Hypothalamus (tissue), 51 donors: Measurements from ENCODE around the gene NLRP14.
A peak's percentile ranks its signal among the peaks of the same experiment; 100 is the strongest.

Experiments used
- DNase-seq, 51 donors: peaks; one replicate each; lab custom pipeline; 2025; lab: John Stamatoyannopoulos, UW

NLRP14 gene

DNA sequence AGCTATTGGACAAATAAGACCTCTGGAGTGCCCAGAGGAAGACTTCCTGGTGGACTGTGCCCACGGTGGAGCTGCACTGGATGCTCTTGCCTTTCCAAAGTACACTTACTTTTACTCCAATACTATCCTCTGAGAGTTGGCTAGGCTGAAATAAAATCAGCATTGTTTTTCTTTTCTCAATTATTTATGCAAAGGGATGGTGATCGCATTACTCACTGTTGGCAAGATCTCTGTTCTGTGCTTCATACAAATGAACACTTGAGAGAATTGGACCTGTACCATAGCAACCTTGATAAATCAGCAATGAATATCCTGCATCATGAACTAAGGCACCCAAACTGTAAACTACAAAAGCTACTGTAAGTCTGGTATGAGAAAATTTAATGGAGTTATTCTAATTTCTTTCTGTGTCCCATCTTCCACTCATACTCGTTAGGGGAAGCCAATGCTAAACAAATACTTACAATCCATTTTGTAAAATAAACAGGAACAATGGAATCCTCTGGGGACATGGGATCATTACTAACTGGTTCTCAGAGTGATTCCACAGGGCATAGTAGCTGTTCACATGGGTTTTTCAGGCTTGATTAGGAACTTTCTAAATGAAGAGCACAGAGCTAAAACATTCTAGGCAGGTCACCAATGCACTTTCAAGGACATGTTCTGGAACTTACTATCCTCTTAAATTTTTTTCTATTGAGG lies 26.3 kb downstream of the NLRP14 start:
- no peak for DNase-seq

DNA sequence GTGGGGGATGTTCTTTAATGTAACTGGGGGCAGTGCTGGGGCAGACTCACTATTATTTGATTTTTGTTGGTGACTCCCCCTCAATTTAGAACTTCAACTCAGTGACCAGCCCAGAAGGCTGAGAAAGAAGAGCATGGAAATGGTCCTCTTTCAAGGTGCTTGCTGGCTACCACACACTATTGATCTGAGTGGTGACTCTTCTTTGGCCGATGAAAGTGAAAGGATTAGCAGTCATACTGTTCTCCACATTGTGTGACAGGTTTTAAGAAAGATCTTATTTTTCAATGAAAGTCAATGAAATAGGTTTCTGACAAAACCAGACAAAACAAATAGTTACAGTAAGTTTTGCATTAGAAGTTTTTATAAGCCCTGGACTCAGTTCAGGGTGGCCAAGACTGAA lies 29.9 kb downstream of the NLRP14 start:
- DNase-seq, result no peak

DNA sequence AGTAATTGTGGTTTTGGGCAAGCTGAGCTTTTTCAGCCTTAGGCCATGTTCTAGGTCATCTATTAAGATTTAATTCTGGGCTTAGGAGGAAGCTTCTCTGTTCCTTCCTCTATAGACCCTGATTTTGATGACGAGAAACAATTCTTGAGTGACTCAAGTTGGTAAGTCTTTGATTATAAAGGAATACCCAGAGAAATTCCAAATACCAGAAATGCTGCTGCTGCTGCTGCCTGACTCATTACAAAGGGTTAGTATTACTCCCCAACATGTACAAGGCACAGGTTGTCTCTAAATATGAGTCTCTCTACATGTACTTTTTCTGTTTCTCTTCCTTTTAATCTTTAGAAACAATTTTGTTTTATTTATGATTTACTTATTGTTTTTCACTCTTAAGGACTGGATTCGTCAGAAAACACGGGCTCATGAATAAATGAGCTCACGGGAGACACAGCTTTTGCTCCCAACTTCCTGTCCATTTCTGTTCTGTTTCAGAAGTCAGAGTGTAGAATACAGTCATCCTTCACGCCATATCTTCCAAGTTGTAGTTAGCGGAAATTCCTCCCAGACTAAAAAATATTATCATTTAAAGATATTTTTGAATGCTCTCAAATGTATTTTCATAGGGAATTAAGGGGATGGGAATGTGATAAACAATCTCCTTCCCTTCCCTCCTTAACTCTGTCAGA lies 36.7 kb downstream of the NLRP14 start:
- no peak for DNase-seq

DNA sequence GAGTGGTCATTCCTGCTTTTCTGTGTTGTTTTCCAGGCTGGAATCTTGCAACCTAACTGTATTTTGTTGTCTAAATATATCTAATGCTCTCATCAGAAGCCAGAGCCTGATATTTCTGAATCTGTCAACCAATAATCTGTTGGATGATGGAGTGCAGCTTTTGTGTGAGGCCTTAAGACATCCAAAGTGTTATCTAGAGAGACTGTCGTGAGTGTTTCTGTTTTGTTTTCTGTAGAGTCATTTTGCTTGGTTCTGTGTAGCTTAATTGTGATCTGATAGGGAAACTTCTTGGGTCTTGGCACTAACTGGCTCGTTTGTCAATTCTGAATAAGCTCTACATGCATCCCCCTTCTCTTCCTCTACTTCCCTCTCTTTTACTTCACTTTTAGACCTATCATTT lies 37.4 kb downstream of the NLRP14 start:
- no peak for DNase-seq

DNA sequence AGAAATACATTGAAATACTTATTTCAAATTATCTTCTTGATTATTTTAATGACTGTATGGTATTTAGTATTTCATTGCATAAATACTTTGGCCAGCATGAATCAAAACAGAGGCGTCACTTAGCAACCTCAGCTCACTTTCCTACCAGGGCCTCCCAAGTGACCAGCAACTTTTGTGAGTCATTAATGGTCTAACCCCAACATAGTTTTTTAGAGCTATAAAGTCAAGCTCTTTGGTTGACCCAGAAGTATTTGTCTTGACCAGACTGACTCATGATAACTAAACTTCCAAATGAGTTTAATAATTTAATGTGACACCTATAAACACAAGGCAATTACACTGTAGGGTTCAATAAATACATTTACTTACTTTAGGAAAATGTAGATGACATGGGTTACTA lies 40.6 kb downstream of the NLRP14 start:
- no peak for DNase-seq

DNA sequence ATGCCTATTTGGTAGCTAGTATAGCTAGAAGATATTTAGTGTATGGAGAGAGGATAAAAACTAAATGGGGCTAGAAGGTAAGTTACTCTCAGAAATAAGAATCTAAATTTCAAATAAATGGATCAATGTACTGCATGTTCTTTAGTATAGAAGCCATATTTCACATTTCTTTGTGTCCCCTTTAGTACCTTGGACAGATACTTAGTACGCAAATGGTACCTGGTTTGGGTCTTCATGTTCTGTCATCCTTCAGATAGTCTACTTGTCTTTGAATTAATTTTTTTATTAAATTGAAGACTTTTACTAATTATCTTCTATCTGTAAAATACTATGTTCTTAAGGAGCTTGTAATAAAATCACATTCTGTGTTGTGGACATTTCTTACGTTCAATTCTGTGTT lies 42.3 kb downstream of the NLRP14 start:
- DNase-seq, result no peak

DNA sequence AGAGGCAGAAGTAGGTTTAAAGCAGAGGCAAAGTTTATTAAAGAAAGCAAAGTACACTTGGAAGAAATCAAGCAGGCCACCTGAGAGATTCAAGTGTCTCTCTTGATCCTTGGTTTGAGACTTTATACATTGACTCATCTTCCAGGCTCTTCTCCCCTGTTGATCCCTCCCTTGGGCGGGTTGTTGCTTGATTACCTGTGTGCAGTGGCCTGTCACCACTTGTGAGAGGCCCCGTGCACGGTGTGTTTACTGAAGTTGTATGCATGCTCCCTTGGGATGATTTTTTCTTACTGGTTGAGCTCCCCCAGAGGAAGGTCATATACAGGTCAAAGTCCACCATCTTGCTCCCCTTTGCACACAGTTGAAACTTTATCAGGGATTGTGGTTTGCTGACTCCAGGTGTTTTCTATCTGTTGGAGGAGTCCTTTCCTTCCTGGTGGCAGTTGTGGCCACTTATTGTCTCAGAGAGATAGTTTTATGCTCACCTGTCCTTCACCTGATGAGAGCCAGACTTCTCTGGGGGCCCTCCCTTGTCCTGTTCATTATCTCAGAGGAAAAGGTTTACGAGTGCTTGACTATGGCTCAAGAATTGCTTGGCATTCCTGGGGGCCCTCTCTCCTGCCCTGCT lies 52.2 kb downstream of the NLRP14 start:
- no peak for DNase-seq

DNA sequence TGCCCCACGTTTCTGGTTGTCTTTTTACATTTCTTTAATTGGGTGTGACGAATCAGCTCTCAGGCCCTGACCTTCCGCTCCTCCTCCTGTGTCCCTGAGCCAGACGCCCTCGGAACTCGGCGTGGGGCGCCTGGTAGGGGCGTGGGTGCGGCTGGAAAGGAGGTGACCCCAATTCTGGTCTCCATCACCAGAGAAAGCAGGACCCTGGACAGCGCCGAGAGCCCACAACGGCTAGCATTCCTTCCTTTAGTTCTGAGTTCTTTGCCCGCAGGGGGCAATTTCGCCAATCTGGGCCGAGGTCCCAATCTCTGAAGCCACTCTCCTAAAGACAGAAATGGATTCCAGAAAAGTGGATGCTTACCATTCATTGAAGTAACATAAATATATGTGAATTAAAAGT lies 56.8 kb downstream of the NLRP14 start:
- no peak for DNase-seq

DNA sequence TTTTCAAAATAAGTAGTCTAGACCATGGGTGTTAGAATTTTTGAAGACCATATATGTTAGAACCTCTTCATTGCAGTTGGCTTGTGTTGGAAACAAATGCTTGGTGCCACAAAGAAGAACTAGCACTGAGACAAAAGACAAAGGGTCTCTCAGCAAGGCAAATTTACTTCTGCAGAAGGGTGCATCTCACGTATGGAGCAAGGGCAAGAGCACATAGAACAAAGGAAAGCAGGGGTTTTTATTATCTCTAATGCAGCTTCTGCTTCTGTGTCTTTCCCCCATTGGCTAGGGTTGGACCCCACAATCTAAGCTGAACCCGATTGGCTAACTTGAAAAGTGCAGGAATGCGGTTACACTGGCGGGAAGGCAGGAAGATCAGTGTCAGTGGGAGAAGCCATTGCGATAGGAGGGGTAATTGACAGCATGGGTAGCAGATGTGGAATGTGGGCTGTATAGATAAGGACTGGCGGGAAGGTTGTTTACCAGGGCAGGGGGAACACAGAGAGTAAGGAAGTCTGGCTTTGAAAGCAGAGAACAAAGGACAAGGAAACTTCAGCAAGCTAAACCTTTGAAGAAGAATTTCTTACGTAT lies 59.4 kb downstream of the NLRP14 start:
- DNase-seq, result no peak

DNA sequence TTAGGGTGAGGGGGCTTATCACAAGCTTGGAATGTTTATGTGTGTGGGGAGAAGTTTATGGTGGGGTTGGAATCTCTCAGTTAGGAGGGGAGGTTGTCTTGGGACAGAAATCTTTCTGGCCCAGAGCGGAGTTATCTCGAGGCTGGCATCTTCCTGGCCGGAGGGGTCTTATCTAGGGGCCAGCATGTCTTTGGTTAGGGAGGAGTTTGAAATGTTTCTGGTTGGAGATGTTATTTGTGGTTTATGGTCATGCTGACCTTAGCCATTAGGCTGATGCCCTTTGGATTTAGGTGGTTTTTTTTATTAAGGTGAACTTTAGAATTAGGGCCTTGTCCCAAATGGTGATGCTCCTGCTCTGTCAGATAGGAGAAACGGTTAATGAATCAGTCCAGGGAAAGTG lies 60.6 kb downstream of the NLRP14 start:
- DNase-seq, result no peak

DNA sequence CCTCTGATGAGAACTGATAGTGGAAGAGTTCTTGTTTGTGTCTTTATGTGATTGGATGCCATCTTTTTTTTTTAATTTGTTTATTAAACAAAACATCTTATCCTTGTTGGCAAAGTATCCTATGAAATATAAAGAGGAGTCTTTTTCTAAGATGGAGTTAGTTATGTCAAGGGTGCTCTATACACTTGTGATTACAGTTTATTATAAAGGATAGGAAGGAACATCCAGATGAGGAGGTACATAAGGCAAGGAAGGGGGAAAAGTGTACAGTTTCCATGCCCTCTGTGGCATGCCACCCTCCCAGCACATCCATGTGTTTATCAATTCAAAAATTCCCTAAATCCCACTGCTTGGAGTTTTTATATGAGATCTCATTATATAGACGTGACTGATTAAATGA lies 61.2 kb downstream of the NLRP14 start:
- no peak for DNase-seq

DNA sequence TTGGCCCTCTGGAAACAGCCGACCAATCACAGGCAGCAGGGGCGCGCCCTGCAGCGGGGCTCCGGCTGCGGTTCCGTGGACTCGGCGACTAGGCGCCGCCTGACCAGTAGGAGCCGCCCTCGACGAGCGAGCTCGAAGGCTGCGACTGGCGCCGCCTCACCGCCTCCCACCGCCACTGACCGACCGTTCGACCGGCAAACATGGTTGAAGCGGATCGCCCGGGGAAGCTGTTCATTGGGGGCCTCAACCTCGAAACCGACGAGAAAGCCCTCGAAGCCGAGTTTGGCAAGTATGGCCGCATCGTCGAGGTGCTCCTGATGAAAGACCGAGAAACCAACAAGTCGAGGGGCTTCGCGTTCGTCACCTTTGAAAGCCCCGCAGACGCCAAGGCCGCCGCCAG lies 68.6 kb downstream of the NLRP14 start, which contains the start of gene RBMXL2:
Gene RBMXL2 (plus strand): TSS at position 78 of the 400 bp plus-strand sequence. CDS start 123 bp downstream, at position 201.
- DNase-seq, result no peak

DNA sequence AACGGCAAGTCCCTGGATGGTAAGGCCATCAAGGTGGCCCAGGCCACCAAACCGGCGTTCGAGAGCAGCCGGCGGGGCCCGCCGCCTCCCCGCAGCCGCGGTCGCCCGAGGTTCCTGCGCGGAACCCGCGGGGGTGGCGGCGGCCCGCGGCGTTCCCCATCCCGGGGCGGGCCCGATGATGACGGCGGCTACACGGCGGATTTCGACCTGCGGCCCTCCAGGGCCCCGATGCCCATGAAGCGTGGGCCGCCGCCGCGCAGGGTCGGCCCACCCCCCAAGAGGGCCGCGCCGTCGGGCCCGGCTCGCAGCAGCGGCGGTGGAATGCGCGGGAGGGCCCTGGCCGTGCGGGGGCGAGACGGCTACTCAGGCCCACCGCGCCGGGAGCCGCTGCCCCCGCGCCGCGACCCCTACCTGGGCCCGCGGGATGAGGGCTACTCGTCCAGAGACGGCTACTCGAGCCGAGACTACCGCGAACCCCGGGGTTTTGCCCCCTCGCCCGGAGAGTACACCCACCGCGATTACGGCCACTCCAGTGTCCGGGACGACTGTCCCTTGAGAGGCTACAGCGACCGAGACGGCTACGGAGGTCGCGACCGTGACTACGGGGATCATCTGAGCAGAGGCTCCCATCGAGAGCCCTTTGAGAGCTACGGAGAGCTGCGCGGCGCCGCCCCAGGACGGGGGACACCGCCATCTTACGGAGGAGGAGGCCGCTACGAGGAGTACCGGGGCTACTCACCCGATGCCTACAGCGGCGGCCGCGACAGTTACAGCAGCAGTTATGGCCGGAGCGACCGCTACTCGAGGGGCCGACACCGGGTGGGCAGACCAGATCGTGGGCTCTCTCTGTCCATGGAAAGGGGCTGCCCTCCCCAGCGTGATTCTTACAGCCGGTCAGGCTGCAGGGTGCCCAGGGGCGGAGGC lies 69.3 kb downstream of the NLRP14 start:
- DNase-seq, result no peak

DNA sequence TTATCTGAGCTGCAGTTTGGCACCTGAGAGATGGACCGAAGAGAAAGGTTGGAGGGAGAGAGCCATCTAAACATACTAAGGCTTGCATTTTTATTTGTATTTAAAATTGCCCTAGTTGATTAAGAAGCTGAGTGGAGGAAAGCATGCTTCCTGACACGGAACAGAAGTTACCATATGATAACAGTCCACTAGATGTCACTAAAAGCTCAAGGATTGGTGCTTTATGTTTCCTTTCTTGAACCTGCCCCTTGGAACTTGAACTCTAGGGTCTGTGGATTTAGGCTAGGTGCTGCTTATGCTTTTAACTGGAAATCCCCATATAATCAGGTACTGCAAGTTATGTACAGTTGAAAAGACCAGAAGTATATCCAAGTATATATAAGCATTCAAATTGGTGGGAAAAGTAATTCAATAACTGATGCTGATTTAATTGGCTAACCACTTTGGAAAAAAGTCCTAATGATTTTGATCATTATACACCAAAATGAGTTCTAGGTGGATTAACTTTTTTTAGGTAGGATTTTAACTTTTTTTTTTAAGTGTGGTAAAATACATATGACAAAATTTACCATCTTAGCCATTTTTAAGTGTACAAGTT lies 78.1 kb downstream of the NLRP14 start:
- DNase-seq, result peak in 3 of 51 donors; percentile 8 to 19 (median 13)

DNA sequence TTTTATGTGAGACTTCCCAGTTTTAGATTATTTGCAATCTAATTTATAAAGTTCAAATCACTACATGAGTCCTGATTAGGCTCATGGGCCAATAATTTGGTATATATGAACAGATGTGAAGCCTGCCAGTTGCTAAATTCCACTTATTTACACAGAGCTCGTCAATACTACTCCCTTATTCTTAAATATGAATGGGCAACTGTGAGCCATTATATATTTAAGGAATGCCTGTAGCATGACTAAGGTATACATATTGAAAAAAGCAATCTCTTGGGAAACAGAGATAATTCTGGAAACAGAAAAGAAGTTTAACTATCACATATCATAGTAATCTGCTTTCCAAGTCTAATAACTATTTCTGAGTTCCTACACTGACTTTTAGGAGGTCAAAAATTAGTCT lies 95.5 kb downstream of the NLRP14 start:
- DNase-seq, result no peak

DNA sequence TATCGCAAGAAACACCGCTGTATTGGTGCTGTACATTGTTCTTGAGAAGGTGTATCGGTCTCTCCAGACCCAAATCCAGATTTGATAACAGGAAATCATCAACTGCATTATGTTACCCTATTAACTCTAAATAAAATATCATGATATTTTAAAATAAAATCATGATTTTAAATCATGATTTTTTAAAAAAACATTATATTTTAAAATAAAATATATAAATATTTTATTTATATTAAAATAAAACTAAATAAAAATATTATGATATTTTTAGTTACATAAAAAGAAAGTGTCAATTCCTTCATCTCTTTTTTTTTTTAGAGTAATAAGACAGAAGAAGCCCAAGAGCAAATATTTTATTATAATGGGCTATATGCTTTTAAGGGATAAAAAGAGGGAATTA lies 96.1 kb downstream of the NLRP14 start:
- DNase-seq, result no peak
